K562 (cell line): ENCODE measurements around the gene LEMD1. TPM values are rescaled to one million over a fixed set of nuclear protein-coding genes. Genes with fewer than 3 reads are reported as not detected.

ENCODE experiments used
- BCOR ChIP-seq: fragments of 450-650 bp; IDR thresholded peaks from 2 replicates; pipeline ENCODE4 v1.6.1; 2016
- DIDO1 ChIP-seq: fragments of 450-650 bp; IDR thresholded peaks from 2 replicates; pipeline ENCODE4 v1.6.1; 2016; ENCODE audit warnings: low read depth, missing biosample characterization, missing genetic modification characterization
- KLF6 ChIP-seq: fragments of 250-450 bp; sonication (Bioruptor Pico); IDR thresholded peaks from 2 replicates; pipeline ENCODE4 v1.4.0; 2020; ENCODE audit warnings: mild to moderate bottlenecking, moderate library complexity, borderline replicate concordance
- NFRKB ChIP-seq: fragments of 450-650 bp; IDR thresholded peaks from 2 replicates; pipeline ENCODE4 v1.6.1; 2016; ENCODE audit warnings: low read depth
- NR2C1 ChIP-seq, 2 experiments: fragments of 450-650 bp; IDR thresholded peaks; 2 replicates each; pipeline ENCODE4 v1.6.1; 2017; ENCODE audit warnings: mild to moderate bottlenecking in 2 of 2, antibody characterized with exemption in 1 of 2, inconsistent platforms in 1 of 2, missing compliant biosample characterization in 1 of 2, missing genetic modification characterization in 1 of 2
- NR3C1 ChIP-seq: sonication (generic); formaldehyde crosslinking; IDR thresholded peaks from 2 replicates; pipeline ENCODE4 v1.8.1; 2022; ENCODE audit warnings: missing genetic modification reagents
- PKNOX1 ChIP-seq: fragments of 450-650 bp; IDR thresholded peaks from 2 replicates; pipeline ENCODE4 v1.6.1; 2016
- SIN3A ChIP-seq, 2 experiments: fragments of 150-350 bp in 1 of 2; IDR thresholded peaks; 2 replicates each; pipeline ENCODE4 v1.6.1; 2011 to 2016; ENCODE audit warnings: borderline replicate concordance in 2 of 2, low read depth in 2 of 2, low read length in 2 of 2, mild to moderate bottlenecking in 2 of 2, moderate library complexity in 2 of 2; ENCODE audit not compliant: control insufficient read depth in 1 of 2
- SMARCA4 ChIP-seq: fragments of 450-650 bp; IDR thresholded peaks from 2 replicates; pipeline ENCODE4 v1.6.1; 2016
- SRSF3 ChIP-seq: fragments of 200-400 bp; formaldehyde crosslinking; IDR thresholded peaks from 2 replicates; pipeline ENCODE4 v1.6.1; 2016; ENCODE audit warnings: mild to moderate bottlenecking, low read length, moderate library complexity; ENCODE audit not compliant: insufficient read depth
- ZC3H11A ChIP-seq: IDR thresholded peaks from 2 replicates; pipeline ENCODE4 v1.6.1; 2012; ENCODE audit warnings: low read depth, low read length, improper control_type of control experiment
- ZNF274 ChIP-seq: IDR thresholded peaks from 2 replicates; pipeline ENCODE4 v1.6.1; 2011; ENCODE audit warnings: low read depth, mild to moderate bottlenecking, low read length, moderate library complexity, borderline replicate concordance
- ZNF707 ChIP-seq: fragments of 250-450 bp; sonication (Bioruptor Pico); conservative IDR thresholded peaks from 2 replicates; pipeline ENCODE4 v1.8.0; 2022; ENCODE audit warnings: inconsistent platforms, mild to moderate bottlenecking, moderate library complexity
- ZNF76 ChIP-seq: fragments of 250-450 bp; sonication (Bioruptor Pico); IDR thresholded peaks from 2 replicates; pipeline ENCODE4 v1.4.0; 2020; ENCODE audit warnings: mild to moderate bottlenecking, moderate library complexity, borderline replicate concordance
- ZNF77 ChIP-seq: fragments of 250-450 bp; sonication (Bioruptor Pico); IDR thresholded peaks from 2 replicates; pipeline ENCODE4 v1.5.0; 2020
- polyA plus RNA-seq, 8 experiments: library from polyadenylated mRNA; depleted of rRNA in 4 of 8; stranded (reverse) in 5 of 8; unstranded in 3 of 8; fragments of >200 nt; fragmentation: Nextera tagmentation in 2 of 8; fragmentation: Illumina TruSeq in 1 of 8; extraction: Ambion mirVana in 2 of 8; extraction: Trizol in 1 of 8; gene quantifications; 2 replicates each; pipeline versions ENCODE4 v1.2.1 to v1.2.3, GENCODE V29; 2011 to 2014; ENCODE audit warnings: inconsistent platforms in 1 of 8, missing spikeins in 1 of 8
- total RNA-seq, 7 experiments: library from RNA; depleted of rRNA in 6 of 7; stranded (reverse); fragments of >200 nt in 6 of 7; fragmentation: Illumina TruSeq in 2 of 7; extraction: Trizol in 2 of 7; gene quantifications; 2 replicates each; pipeline versions ENCODE4 v1.2.1 to v1.2.3, GENCODE V29; 2011 to 2021; ENCODE audit warnings: low replicate concordance in 1 of 7
- TF ChIP-seq, protein P1 (sequence below): fragments of 250-450 bp; sonication (Bioruptor Pico); IDR thresholded peaks from 2 replicates; pipeline ENCODE4 v1.4.0; 2020
- TF ChIP-seq, protein P2 (sequence below): fragments of 450-650 bp; conservative IDR thresholded peaks from 2 replicates; pipeline ENCODE4 v1.6.1; 2016; ENCODE audit warnings: missing genetic modification characterization, low read depth, mild to moderate bottlenecking, missing compliant biosample characterization, moderate library complexity
- TF ChIP-seq, protein P3 (sequence below), 2 experiments: fragments of 450-650 bp in 1 of 2; sonication (generic) in 1 of 2; formaldehyde crosslinking in 1 of 2; IDR thresholded peaks in 1 of 2; conservative IDR thresholded peaks in 1 of 2; 2 replicates each; pipeline versions ENCODE4 v1.6.1 to v1.8.1; 2016 to 2023; ENCODE audit warnings: mild to moderate bottlenecking in 2 of 2, moderate library complexity in 2 of 2, inconsistent platforms in 1 of 2, missing genetic modification reagents in 1 of 2

LEMD1 gene
- total and polyA plus RNA-seq, 9 of the 15 experiments (the other 6 are each of a cell fraction or from before 2014, with no cell fraction given), result 0.11 to 2.4 (median 0.57) TPM; not detected in 1

DNA sequence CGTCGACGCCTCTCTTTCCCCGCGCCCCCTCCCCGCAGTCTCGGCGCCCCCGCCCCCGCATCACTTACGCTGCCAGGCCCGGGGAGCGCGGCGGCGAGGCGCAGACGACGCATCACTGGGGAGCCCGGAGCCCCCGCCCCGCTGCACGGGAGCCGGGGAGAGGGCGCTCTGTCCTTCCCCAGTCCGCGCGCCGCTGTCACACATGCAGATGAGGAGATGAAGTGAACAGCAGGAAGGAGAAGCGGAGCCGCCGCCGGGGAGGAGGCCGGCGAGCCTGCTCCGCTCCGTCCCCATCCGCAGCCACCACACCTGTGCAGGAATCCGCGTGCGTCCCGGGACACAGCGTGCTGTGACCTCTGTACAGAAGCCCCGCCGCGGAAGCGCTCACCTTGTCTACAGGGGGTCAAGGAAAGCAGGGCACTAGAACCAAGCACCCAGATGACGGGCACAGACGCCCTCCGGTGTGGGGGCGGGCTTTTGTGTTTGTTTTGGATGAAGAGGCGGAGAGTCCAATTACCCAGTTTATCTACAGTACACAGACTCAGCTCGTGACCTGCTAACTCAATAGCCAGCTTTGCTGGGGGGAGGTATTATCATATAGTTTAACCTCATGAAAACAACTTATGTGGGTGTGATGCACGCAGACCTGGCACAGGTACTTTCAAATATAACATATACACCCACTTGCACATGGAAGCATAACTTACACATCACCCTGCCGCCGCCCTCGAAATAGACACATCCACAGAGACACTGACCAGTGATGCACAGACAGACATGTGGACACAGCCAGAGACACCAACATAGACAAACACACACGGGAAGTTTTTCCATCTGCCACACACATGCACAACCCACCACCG lies 77.6 kb downstream of the LEMD1 start (continued):
- no peak for TF ChIP-seq SRSF3
- no peak for TF ChIP-seq NR2C1 (IDR thresholded peaks at IDR 0.05)
- no peak for TF ChIP-seq NR2C1 (tag; IDR thresholded peaks at IDR 0.05)
- TF ChIP-seq, protein P1, sequence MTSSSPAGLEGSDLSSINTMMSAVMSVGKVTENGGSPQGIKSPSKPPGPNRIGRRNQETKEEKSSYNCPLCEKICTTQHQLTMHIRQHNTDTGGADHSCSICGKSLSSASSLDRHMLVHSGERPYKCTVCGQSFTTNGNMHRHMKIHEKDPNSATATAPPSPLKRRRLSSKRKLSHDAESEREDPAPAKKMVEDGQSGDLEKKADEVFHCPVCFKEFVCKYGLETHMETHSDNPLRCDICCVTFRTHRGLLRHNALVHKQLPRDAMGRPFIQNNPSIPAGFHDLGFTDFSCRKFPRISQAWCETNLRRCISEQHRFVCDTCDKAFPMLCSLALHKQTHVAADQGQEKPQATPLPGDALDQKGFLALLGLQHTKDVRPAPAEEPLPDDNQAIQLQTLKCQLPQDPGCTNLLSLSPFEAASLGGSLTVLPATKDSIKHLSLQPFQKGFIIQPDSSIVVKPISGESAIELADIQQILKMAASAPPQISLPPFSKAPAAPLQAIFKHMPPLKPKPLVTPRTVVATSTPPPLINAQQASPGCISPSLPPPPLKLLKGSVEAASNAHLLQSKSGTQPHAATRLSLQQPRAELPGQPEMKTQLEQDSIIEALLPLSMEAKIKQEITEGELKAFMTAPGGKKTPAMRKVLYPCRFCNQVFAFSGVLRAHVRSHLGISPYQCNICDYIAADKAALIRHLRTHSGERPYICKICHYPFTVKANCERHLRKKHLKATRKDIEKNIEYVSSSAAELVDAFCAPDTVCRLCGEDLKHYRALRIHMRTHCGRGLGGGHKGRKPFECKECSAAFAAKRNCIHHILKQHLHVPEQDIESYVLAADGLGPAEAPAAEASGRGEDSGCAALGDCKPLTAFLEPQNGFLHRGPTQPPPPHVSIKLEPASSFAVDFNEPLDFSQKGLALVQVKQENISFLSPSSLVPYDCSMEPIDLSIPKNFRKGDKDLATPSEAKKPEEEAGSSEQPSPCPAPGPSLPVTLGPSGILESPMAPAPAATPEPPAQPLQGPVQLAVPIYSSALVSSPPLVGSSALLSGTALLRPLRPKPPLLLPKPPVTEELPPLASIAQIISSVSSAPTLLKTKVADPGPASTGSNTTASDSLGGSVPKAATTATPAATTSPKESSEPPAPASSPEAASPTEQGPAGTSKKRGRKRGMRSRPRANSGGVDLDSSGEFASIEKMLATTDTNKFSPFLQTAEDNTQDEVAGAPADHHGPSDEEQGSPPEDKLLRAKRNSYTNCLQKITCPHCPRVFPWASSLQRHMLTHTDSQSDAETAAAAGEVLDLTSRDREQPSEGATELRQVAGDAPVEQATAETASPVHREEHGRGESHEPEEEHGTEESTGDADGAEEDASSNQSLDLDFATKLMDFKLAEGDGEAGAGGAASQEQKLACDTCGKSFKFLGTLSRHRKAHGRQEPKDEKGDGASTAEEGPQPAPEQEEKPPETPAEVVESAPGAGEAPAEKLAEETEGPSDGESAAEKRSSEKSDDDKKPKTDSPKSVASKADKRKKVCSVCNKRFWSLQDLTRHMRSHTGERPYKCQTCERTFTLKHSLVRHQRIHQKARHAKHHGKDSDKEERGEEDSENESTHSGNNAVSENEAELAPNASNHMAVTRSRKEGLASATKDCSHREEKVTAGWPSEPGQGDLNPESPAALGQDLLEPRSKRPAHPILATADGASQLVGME (CRISPR knock-in tag), result no peak
- no peak for TF ChIP-seq NFRKB
- no peak for TF ChIP-seq ZNF77 (CRISPR knock-in tag)
- TF ChIP-seq BCOR, result peak; percentile 38; the same call in 1 of the 2 replicates
- TF ChIP-seq KLF6 (CRISPR knock-in tag), result no peak
- TF ChIP-seq ZNF707 (CRISPR knock-in tag), result no peak
- TF ChIP-seq, protein P2, sequence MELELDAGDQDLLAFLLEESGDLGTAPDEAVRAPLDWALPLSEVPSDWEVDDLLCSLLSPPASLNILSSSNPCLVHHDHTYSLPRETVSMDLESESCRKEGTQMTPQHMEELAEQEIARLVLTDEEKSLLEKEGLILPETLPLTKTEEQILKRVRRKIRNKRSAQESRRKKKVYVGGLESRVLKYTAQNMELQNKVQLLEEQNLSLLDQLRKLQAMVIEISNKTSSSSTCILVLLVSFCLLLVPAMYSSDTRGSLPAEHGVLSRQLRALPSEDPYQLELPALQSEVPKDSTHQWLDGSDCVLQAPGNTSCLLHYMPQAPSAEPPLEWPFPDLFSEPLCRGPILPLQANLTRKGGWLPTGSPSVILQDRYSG (tag), result no peak
- TF ChIP-seq SMARCA4, result 0 out of 2 replicates have a peak, but pooled peaks have one; percentile 26
- TF ChIP-seq PKNOX1, result no peak
- no peak for TF ChIP-seq SIN3A (IDR thresholded peaks at IDR 0.05; ENCODE audit: borderline replicate concordance in 2 of 2, control insufficient read depth in 1 of 2, low read depth in 2 of 2, low read length in 2 of 2)
- TF ChIP-seq DIDO1 (tag), result no peak
- TF ChIP-seq ZC3H11A, result no peak
- TF ChIP-seq NR3C1 (CRISPR knock-in tag), result no peak
- TF ChIP-seq ZNF274, result no peak
- no peak for TF ChIP-seq ZNF76 (CRISPR knock-in tag)
- TF ChIP-seq, protein P3, sequence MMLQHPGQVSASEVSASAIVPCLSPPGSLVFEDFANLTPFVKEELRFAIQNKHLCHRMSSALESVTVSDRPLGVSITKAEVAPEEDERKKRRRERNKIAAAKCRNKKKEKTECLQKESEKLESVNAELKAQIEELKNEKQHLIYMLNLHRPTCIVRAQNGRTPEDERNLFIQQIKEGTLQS (IDR thresholded peaks at IDR 0.05), result no peak
- TF ChIP-seq, protein P3 (CRISPR knock-in tag; conservative IDR thresholded peaks at IDR 0.05), result no peak
